ENCODE results near the gene FUT2.

Gene FUT2

GRCh38 chr19:48751845-48752495 lies 56.2 kb downstream of the FUT2 start:
- no peak for DNase-seq (ENCODE audit: low read depth)

GRCh38 chr19:48752496-48753365 lies 57.0 kb downstream of the FUT2 start, which contains the start of gene FUT1:
Gene FUT1, minus strand, starts transcription at chr19:48752641. Its CDS starts 1,360 bp downstream, at chr19:48751281.
- no peak for DNase-seq (ENCODE audit: low read depth)

- no peak for DNase-seq (ENCODE audit: low read depth)
Measured at GRCh38 chr19:48755084-48755641, 59.4 kb downstream of the FUT2 start, which contains the start of gene FGF21. Gene FGF21, plus strand, starts transcription at chr19:48755524. Its CDS starts 713 bp downstream, at chr19:48756237.
